T-helper 9 cell (primary cell): Measurements from ENCODE around the gene PRPH2.

ENCODE experiments used
- DNase-seq: peaks from one replicate; pipeline ENCODE4 v3.0.0-alpha.2; 2020
- total RNA-seq, 2 donors: gene quantifications; one replicate each; lab custom pipeline; 2026; lab: John Stamatoyannopoulos, UW

PRPH2 gene
- total RNA-seq: 0 to 0.14 reads per million in 2 donors

- DNase-seq: no peak
These were observed at the start of gene PRPH2 for GRCh38 chr6:42722497-42722896. PRPH2 (minus strand) TSS chr6:42722597; CDS start chr6:42722334, 263 bp downstream.

GRCh38 chr6:42771741-42772100, 49.3 kb upstream of the PRPH2 start:
- no peak for DNase-seq

- no peak for DNase-seq
These were observed 47.4 kb upstream of the PRPH2 start for GRCh38 chr6:42769836-42770235.

- no peak for DNase-seq
These were observed 46.7 kb upstream of the PRPH2 start for GRCh38 chr6:42769051-42769450.

GRCh38 chr6:42766163-42766670, 43.8 kb upstream of the PRPH2 start:
- DNase-seq: no peak

DNA sequence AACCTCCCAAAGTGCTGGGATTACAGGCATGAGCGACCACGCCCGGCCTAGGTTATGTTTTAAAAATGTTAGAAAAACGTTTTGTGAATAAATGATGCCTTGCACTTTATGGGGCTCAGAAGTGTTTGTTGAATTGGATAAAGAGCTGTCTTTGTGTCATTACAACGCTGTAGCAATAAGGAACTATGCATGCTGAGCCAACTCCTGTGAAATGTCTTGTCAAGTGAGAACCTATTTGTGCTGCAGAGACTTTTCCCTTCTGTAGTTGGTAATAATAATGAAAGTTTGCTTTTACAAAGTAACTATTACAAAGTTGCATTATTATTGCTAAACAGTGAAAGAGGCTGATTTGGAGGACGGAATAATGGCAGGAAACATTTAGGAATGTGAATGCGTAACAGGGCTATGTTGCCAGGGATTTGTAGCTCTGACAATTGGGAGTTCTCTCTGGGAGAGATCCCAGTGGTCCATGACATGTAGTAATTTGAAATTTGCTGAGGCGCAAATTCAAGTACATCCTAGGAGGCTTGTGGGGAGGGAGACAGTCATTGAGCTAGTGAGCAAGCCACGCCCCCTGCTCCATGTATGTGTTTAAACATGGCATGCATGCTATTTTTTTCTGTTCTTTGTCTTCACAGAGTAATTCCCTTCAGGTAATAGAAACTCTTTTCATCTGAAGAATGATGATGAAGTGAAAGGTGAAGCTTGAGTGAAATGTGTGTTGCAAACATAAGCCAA, 42.7 kb upstream of the PRPH2 start:
- DNase-seq: no peak

GRCh38 chr6:42762950-42763349, 40.6 kb upstream of the PRPH2 start:
- DNase-seq: no peak

- no peak for DNase-seq
These were observed 40.0 kb upstream of the PRPH2 start for GRCh38 chr6:42762426-42762859.

GRCh38 chr6:42761287-42762067, 39.1 kb upstream of the PRPH2 start:
- no peak for DNase-seq

DNA sequence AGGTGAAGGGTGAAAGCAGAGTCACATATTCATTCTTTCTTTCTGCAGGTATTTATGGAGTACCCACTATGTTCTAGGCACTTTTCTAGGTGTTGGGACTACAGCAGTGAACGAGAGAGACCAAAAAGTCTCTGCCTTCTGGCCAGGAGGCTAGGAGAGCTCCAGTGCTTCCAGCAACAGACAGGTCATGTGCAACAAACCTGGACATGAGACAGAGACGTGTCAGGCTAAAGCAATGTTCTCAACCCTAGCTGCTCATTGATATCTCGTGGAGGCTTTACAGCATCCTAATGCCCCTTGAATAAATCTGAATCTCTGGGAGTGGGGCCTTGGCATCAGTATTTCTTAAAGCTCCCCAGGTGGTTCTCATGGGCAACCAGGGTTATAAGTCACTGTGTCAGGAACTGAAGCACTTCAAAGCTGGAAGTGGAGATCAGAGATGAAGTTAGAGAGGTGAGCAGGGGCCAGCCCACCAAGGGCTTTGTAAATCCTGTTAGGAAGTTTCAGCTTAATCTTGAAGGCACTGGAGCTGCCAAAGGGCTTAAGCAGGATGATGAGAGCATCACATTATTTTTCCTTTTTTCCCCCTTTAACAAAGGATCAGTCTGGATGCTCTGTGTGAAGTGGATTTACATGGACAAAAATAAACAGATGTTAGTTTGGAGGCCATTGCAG, 36.5 kb upstream of the PRPH2 start:
- no peak for DNase-seq

- DNase-seq: no peak
These were observed 34.3 kb upstream of the PRPH2 start for GRCh38 chr6:42756722-42757121.

DNA sequence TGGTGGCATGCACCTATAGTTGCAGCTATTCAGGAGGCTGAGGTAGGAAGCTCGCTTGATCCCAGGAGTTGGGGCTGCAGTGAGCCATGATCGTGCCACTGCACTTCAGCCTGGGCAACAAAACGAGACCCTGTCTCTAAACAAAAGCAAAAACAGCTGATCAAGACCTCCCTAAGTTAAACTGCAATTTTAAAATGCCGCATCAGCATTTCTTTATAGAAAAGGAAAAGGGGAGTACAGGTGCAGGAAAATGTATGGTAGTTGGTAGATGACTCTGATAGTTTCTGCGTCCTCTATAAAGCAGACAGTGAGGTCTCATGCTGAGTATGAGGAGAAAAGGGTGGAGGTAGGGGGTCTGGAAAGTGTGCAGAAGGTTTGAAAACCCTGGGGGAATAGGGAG, 32.4 kb upstream of the PRPH2 start:
- no peak for DNase-seq

DNA sequence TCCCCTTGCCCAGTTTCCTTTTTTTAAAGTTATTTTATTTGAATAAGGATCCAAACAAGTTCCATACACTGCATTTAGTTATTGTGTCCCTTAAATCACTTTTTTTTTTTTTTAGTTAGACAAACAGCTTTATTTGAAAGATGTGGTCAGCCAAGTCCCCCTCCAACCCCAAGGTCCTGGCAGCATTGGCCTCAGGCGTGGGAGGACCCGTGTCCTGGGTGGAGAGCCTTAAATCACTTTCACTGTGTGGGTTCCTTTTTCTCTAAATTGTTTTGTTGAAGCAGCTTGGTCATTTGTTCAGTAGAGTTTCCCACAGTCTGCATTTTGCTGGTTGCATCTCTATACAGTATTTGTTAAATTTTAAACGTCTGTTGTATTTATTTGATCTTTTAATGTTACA, 28.7 kb upstream of the PRPH2 start:
- no peak for DNase-seq

- DNase-seq: no peak
These were observed 26.0 kb upstream of the PRPH2 start for GRCh38 chr6:42748203-42748898.

DNA sequence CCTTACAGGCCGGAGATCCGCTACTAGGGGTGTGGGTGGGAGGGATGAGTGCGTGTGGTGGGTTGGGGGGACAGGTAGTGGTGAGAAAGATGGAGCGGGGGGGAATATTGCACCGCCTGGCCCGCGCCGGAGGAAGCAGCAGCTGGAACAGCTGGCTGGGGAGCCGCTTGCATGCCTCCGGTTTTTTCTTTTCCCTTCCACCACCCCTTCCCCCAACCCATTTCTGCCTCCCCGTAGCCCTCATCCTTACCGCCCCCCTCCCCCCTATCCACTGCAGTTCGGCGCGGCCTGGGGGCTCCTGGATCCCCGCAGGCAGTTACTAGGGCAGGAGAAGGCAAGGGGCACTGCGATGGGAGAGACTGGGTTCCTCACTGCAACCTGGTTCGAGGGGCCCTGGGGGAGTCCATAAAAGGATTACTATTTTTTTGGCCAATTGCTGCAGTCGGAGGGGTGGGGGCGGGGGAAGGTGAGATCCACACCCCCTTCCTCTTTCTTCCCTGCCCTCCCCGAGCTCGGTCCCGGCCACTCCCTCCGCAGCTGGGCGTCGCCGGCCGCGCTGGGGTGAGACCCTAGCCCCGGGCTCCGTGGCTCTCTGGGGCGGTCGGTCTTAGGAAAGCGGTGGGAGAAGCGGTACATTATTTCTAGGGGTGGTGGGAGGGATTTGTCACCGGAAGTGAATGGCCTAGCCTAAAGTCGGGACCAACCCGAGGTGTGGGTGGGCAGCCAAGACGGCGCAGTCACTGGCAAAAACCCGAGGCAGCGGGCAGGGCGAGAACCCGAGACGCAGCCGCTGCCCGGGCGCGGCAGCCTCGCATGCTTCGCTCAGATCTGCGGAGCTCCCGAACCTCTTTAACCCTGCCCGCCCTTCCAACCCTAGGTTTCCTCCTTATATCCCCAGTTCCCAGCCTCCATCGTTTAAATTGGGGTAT, 24.3 kb upstream of the PRPH2 start:
- DNase-seq: peak; percentile 64

DNA sequence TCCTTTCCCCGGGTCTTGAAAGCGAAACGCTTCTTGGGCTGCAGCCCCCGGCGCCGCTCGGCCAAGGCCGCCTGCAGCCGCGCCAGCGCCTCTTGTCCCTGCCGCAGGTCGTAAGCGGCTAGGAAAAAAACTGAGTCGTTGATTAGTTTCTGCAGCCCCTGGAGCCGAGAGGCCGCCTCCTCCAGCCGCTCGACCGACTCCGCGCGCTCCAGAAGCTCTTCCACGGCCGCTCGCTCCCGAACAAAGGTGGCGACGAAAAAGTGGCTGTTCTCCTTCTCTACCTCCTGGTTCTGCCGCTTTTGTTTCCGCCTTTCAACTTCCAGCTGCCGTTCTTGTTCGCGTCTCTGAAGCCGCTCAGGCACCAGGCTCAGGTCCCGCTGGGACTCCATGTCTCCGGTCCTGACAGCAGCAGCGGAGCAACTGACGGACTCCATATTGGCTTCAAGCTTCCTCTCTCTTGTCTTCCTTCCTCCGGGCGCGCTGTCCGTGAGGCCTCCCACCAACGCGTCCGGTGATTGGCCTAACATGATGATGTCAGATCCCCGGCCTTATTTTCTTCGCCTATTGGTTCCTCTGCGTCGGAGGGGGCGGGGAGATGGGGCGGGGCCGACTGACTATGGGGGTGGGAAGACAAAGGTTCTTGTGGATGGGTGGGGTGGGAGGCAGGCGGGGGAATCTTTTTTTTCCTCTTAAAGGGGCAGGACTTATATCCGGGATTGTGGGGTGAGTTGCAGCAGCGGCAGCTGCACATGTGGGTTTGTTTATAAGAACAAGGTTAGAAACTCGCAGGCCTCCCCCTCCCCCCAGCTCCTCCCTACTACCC, 23.5 kb upstream of the PRPH2 start, which contains the start of gene TBCC:
TBCC (minus strand) TSS at position 464 of the 823 bp plus-strand sequence; CDS start at position 434, 30 bp downstream.
- peak; percentile 89 for DNase-seq

DNA sequence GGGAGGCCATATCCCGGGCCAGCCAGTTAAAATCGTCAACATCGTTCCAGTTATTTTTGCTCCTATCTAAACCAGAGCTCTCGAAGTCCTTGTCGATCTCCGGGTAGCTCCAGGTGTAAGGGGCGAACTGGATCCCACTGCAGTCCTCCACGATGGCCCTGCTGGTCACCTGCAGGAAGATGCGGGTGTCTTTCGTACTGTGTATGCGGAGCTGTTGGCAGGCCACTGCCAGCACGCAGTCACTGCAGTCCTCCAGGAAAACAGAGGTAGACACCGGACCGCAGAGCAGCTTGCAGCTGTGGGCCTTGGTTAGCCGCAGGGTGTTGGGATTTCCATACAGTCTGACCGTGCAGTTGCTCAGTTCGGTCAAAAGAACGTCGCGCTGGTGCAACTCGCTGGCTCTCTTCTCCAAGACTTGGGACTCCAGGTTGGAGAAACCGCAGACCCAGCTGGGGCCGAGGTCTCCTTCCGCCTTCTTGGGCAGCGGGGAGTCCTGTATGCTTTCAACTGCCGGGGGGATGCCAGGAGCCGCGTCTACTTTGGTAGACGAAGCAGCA, 22.8 kb upstream of the PRPH2 start:
- peak; percentile 6 for DNase-seq

GRCh38 chr6:42744351-42744893, 22.0 kb upstream of the PRPH2 start:
- DNase-seq: no peak

DNA sequence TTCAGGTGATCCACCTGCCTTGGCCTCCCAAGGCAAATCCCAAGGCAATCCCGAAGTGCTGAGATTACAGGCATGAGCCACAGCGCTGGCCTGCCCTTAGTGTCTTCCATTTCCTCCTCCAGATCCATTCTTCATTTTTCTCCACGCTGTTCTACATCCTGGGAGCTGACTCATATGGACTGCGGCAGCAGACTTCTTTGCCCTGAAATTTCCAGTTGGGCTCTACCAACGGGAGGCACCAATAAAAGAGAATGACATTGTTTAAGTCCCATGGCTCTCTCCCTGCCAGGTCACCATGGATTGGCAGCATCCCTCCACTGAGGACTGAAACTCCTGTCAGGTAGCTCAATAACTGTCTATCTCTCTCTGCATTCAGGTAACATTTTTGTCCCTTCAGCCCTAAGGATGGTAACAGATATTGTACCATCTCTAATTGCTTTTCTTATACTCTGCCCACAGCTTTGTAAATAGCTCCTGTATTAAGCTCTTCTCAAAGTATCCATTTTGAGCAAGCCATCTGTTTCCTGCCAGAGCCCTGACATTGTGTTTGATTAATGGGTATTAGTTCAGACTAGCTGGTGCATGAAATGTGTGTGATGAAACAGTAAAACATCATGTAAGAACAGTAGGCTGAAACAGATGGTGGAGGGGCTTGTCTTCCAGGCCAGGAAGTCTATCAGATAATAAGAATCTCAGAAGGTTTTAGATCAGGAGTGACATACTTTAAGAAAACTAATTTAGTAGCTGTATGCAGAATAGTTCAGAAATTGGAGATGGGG, 19.9 kb upstream of the PRPH2 start:
- DNase-seq: no peak
